Renal cortical epithelial cell (primary cell): ENCODE data around the gene ERGIC2. TPM values are rescaled to one million over a fixed set of nuclear protein-coding genes. Genes with fewer than 3 reads are reported as not detected.

Experiments
- DNase-seq: peaks from one replicate; pipeline ENCODE4 v3.0.0-alpha.2; 2011; ENCODE audit warnings: low read depth
- total RNA-seq: library from RNA; depleted of rRNA; stranded (reverse); fragments of >200 nt; gene quantifications from 2 replicates; pipeline ENCODE4 v1.2.3, GENCODE V29; 2014

The ERGIC2 gene
- total RNA-seq, 1 donor from 2014 or later: 89.9 TPM

DNA sequence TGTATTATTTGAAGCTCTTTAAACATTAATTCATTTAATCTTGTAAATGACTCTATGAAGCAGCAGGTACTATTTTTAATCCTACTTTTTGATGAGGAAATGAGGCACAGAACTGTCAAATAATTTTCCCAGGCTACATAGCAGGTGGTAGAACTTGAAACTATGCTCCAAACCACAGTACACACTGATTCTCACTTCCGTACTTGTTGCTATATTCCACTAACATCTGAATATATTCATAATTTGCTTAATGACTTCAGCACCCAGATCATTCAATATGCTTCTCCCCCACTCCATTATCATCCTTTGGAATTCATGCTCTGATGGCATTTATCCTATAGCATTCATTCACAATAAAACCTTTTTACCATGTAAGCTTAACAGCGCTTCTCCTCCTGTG lies 4.9 kb downstream of the ERGIC2 start:
- no peak for DNase-seq

DNA sequence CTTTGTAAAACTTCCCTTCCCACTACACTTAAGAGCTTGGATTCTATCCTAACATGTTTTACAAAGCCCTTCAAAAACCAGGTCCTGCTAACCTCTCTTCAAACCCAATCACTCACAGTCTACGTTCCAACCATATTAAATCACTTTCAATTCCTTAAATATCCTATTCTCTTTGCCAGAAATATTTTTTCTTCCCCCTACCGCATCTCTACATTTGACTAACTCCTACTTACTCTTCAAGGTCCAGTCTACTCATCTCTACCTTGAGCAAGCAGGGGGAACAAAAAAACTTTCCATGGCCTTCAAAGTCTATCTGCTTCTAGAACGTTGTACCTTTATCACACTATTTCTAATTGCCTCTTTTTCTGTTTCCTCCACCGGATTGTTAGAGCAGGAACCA lies 6.1 kb downstream of the ERGIC2 start:
- no peak for DNase-seq

GRCh38 chr12:29374012-29374411 lies 7.0 kb downstream of the ERGIC2 start:
- no peak for DNase-seq

- no peak for DNase-seq
These were observed 15.9 kb downstream of the ERGIC2 start for GRCh38 chr12:29365091-29365490.

DNA sequence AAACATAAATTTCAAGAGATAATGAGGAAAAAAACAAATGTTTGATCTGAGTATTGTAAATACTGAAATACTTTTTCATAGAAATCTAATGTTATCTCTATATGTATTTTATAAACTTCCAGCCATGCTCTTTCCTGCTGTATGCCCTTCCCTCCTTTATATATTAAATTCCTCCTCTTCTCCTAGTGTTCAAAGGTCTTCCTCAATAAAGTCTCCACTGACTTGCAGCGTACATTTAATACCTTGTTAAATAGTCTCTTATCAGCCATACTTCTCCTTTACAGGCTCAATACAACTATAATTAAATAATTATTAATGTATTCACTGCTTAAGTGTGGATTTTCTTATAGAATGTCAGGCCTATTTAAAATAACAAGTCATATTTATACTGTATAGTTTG lies 26.0 kb downstream of the ERGIC2 start:
- DNase-seq: no peak

- peak; percentile 64 for DNase-seq
These were observed 30.9 kb downstream of the ERGIC2 start for GRCh38 chr12:29350080-29350479.

DNA sequence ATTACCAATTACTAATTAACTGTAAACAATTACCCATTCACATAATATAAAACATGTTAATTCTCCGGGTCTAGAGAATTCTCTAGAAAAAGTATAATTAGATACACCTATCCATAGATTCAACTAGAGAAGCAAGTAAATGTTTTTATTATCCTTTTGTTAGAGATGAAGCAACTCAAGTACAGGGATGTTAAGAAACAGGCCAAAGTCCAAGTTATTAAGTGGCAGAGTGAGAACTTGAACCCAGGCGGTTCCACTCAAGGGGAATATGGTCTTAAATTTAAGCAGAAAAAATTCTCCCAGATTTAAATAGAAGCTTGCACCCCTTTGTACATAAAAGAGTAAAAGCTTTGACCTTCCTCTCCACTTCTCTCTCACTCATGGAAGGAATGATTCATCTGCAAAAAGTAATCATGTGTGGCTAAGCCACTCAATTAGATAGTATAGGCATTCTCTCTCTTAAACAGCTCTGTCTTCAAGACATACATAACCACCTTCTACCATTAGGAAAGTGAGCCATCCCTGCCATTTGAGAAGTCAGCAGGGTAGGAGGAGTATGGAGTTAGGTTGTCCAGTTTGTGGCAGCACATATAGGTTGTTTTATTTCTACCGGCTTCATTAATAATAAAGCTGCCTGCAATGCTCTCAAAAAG lies 34.1 kb downstream of the ERGIC2 start:
- peak; percentile 56 for DNase-seq

- DNase-seq: no peak
These were observed 37.8 kb downstream of the ERGIC2 start for GRCh38 chr12:29343022-29343799.

DNA sequence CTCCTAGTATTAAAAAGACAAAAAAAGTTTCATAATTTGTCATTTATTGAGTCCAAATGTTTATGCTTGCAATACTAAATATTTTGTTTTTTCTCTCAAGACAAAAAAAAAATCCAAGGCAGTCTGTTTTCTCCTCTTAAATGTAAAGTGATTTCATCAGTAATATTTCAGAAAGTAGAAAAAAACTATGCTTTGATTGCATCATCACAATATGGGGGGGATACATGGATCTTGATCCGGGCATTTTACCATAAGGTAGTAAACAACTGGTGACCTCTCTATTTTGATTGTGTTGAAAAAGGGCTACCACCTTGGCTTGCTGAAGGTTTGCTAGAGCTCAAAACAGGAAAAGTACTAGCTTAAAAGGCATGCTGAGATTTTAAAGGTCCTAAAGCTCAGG lies 43.6 kb downstream of the ERGIC2 start:
- DNase-seq: no peak

DNA sequence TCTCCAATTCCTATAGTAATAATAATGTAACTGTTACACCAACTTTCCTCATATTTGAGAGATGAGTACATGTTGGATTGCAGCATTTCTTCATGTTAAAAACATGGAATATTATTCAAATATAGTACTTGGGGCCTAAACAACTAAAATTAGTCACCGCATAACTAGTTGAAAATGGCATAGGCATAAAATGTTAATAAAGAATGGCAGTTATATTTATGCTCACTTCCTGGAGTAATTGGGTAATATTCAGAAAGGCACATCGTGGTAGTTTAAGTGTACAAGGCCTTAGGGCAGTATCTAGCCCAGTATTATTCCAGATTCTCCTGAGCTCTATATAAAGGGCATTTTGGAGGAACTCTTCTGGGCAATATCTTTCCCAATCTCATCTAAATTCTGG lies 46.0 kb downstream of the ERGIC2 start:
- DNase-seq: no peak

DNA sequence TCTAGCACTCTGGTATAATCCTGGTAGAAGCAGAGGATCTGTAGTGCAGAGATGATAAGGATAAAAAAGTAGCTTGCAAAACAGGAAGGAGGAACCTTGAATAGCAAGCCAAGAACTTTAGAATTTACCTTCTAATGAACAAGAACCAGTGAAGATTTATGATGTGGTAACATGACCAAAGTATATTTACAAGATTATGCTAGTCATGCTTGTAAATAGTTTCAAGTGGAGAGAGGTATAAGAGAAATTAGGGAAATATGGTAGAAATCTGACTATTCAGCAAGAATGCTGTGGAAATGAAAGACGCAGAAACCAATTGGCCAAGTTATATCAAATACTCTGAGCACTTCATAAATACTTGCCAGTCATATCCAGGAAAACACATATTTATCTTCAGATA lies 47.8 kb downstream of the ERGIC2 start:
- DNase-seq: no peak

GRCh38 chr12:29329411-29329810 lies 51.6 kb downstream of the ERGIC2 start:
- DNase-seq: no peak

- no peak for DNase-seq
These were observed 58.8 kb downstream of the ERGIC2 start for GRCh38 chr12:29322157-29322556.

DNA sequence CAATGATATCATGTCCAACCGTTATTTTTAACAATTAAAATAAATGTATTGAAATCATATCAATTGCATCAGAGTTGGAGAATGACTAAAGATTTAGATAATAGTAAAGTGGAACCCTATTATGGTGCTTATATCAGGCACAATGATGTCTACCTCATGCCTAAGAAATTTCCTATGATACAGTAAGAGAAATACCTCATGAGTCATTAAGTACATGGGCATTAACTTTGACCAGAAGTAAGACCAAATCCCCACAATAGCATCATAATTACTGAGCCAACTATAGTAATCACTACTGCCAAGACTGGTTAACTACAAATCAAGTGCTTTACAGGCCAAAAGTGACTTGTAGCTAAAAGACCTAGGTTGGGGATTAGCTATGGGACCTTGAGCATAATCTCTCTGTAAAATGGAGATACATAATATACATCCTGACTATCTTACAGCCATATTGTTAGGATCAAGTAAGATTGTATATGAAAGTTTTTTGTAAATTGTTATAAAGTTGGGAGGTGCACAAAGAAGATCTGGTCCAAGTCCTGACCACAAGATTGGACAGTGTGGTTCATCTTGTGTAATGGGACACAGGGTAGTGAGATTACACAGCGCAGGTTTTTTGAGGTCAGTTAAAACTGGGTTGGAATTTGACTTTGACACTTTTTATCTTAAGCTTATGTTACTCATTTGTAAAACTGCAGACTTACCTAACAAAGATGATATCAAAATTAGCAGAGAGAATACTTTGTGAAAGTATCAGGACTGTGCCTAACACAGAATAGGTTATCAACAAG lies 60.5 kb downstream of the ERGIC2 start:
- DNase-seq: peak; percentile 83

DNA sequence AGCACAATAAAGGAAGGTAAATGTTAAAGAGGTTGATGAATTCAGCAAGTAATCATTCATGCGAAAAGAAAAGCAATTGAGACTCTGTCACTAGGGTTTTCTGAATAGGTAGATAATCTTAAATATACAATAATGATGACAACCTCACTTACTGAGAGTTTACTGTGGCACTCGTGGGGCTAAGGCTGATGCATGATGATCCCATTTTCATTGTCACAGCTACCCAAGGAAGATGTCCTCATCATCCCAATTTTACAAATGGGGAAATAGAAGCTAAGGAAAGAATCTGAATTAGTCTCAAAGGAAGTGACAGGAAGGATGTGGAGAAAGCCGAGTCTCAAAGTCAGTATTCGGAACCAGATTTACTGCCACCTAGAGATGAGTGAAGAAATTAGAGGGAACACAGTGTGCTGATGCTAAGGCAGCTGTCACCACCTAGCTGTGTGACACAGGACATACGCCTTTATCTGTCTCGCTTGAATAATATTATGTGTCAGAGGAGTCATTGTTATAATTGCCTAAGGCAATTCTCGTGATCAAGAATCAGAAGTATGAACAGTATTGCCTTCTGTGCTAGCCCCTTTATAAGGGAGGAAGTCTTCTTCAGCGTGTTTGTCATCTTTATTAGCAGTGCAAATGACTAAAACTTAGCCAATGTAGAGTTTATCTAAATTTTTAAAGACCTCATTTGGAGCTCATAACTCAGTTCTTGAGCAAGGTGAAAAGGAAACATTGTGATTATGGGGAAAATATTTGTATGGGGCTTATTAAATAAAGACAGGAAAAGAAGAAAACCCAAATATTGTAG lies 63.2 kb downstream of the ERGIC2 start:
- peak; percentile 72 for DNase-seq

GRCh38 chr12:29316752-29317151 lies 64.2 kb downstream of the ERGIC2 start:
- DNase-seq: peak; percentile 14

GRCh38 chr12:29314416-29314815 lies 66.6 kb downstream of the ERGIC2 start:
- DNase-seq: no peak

DNA sequence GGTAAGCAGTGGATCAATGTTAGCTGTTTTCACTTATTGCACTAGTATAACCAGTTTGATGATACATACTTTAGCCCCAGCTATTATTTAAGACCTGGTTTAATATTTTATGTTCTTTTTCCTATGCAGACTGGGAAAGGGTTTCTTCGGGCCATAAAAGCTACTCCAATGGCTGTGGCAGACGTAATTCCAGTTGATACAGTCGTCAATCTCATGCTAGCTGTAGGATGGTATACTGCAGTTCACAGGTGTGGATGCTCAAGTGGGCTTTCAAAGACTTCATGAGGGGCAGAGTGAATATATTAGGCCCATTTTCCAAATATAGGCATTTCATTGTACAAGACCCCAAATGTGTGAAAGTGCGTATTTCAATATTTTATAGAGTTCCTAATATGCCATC lies 70.1 kb downstream of the ERGIC2 start:
- no peak for DNase-seq

DNA sequence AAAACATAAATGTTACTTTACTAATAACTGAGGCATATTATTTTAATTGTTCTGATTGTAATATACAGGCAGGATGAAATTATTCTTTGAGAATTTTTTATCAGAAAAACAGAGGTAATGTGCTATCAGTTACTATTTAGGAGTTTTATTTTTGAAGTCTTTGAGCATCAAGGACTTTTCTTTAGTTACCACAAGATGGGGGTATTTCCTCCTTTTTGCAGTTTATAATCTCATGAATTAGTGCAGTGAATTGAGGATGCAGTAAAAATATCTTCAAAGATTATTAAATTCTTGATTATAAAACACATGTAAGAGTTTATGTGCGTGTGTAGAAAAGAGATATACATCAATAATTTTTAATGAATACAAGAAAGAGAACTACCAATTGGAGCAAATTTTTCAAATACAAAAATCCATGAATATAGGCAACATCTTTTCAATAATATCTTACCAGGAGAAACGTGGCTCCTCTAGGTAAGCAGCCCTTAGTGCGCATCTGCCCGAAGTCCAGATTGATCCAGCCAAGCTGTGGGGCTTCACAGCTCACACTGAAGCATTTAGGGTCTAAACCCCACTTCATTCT lies 71.6 kb downstream of the ERGIC2 start:
- DNase-seq: peak; percentile 42

- no peak for DNase-seq
These were observed 74.3 kb downstream of the ERGIC2 start for GRCh38 chr12:29306682-29307081.

GRCh38 chr12:29306266-29306665 lies 74.7 kb downstream of the ERGIC2 start:
- DNase-seq: no peak

GRCh38 chr12:29304388-29304787 lies 76.6 kb downstream of the ERGIC2 start:
- no peak for DNase-seq
